Brain microvascular endothelial cell (primary cell): ENCODE results near the gene PLA2G5.

Experiments used
- DNase-seq: peaks from one replicate; pipeline ENCODE4 v3.0.0-alpha.2; 2020
- H3K27ac ChIP-seq: fragments of 250-450 bp; sonication (Bioruptor Pico); 2 replicates; pipeline ENCODE4 v1.5.1; 2020; ENCODE audit warnings: mild to moderate bottlenecking, moderate library complexity
- H3K27me3 ChIP-seq: fragments of 250-450 bp; sonication (Bioruptor Pico); replicated peaks from 2 replicates; pipeline ENCODE4 v1.5.1; 2020; ENCODE audit warnings: mild to moderate bottlenecking
- H3K36me3 ChIP-seq: fragments of 250-450 bp; sonication (Bioruptor Pico); replicated peaks from 2 replicates; pipeline ENCODE4 v1.5.1; 2020; ENCODE audit warnings: mild to moderate bottlenecking
- H3K4me3 ChIP-seq: 2 replicates; pipeline ENCODE4 v1.5.1; 2011; ENCODE audit warnings: low read depth, mild to moderate bottlenecking, control low read depth, low read length, moderate library complexity
- CTCF ChIP-seq: IDR thresholded peaks from 2 replicates; pipeline ENCODE4 v1.5.1; 2011; ENCODE audit warnings: low read depth, mild to moderate bottlenecking, moderate library complexity, low read length, control low read depth, inconsistent platforms; ENCODE audit errors: missing control alignments
- in situ Hi-C: cut with HindIII; loops from 2 replicates; pipeline ENCODE4 v1.10.0; 2017; ENCODE audit warnings: low sequenced_read_pairs, low pct_ligation_motif_present

The PLA2G5 gene

GRCh38 chr1:20076223-20076622 lies 6.2 kb downstream of the PLA2G5 start:
- in situ Hi-C loops = no loop called here
- Histone ChIP-seq H3K27me3 (no peaks in the 10 kb centered on the region), H3K27ac (no peak overlapping the region), H3K4me3 (no peak overlapping the region), H3K36me3 (no peaks in the 10 kb centered on the region)
- no peak for DNase-seq
- TF ChIP-seq CTCF = no peak

GRCh38 chr1:20076710-20077461 lies 6.9 kb downstream of the PLA2G5 start:
- no peak overlapping the region for H3K27ac ChIP-seq
- H3K36me3 ChIP-seq = no peaks in the 10 kb centered on the region
- H3K27me3 ChIP-seq = no peaks in the 10 kb centered on the region
- no peak for TF ChIP-seq CTCF
- no peak for DNase-seq
- H3K4me3 ChIP-seq = no peak overlapping the region
- in situ Hi-C loops = no loop called here

- DNase-seq = no peak
- in situ Hi-C loops = no loop called here
- H3K4me3 ChIP-seq = no peak overlapping the region
- H3K27ac ChIP-seq = no peak overlapping the region
- TF ChIP-seq CTCF = no peak
- H3K36me3 ChIP-seq = no peaks in the 10 kb centered on the region
- no peaks in the 10 kb centered on the region for H3K27me3 ChIP-seq
Measured at GRCh38 chr1:20078171-20078651, 8.2 kb downstream of the PLA2G5 start.

- H3K36me3 ChIP-seq = no peaks in the 10 kb centered on the region
- no peak overlapping the region for H3K4me3 ChIP-seq
- DNase-seq = no peak
- H3K27me3 ChIP-seq = no peaks in the 10 kb centered on the region
- H3K27ac ChIP-seq = no peak overlapping the region
- in situ Hi-C loops = no loop called here
- no peak for TF ChIP-seq CTCF
Measured at GRCh38 chr1:20078711-20079110, 8.7 kb downstream of the PLA2G5 start.

DNA sequence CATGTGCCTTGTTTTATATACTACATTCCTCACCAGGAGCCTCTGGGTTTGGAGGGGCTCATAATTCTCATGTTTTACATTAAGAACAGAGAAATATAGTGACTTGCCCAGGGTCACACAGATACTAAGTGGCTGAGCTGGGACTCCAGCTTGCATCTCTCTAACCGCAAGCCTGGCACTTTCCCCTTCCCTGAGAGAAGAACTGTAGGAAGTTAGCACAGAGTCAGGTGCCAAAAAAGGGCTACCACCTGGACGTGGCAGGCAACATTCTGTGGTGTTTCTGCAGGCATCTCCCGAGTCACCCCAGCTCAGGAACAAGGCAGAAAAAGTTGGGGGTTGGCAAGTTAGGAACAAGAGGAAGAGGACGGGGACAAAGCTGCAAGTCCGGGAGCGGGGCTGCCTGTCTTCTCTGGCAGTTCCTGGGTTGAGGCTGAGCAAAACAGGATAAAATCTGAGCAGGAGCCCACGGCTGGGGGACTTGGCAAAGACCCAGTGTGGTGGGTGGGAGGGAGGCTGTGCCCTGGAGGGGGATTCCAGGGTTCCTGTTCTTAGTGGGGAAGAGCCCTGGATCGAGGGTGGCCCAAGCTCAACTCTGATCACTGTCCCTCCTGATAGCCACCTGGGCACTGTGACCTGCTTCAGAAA lies 9.8 kb downstream of the PLA2G5 start:
- no peak for DNase-seq
- no peak for TF ChIP-seq CTCF
- H3K27me3 ChIP-seq = no peaks in the 10 kb centered on the region
- no peaks in the 10 kb centered on the region for H3K36me3 ChIP-seq
- no peak overlapping the region for H3K27ac ChIP-seq
- H3K4me3 ChIP-seq = no peak overlapping the region
- in situ Hi-C loops = no loop called here
